Lower lobe of right lung (tissue), 2 donors: ENCODE results near the gene FZD7. TPM values are rescaled to one million over a fixed set of nuclear protein-coding genes. Genes with fewer than 3 reads are reported as not detected.

Experiments used
- ATAC-seq, 2 donors: fragments of 200-7000 bp; cut with Tn5 transposase; one replicate each; pipeline ENCODE4 v1.9.1; 2020 to 2022; ENCODE audit warnings: mild to moderate bottlenecking in 2 of 2, moderate library complexity in 2 of 2
- DNase-seq: peaks from one replicate; pipeline ENCODE4 v3.0.0-alpha.2; 2020
- H3K27ac ChIP-seq: fragments of 200-600 bp; one replicate; pipeline ENCODE4 v1.8.0; 2022
- H3K27me3 ChIP-seq: fragments of 200-600 bp; one replicate; pipeline ENCODE4 v1.8.0; 2022; ENCODE audit warnings: low read depth
- H3K36me3 ChIP-seq: fragments of 200-600 bp; one replicate; pipeline ENCODE4 v1.8.0; 2022; ENCODE audit warnings: mild to moderate bottlenecking
- H3K4me1 ChIP-seq: fragments of 200-600 bp; one replicate; pipeline ENCODE4 v1.8.0; 2022
- H3K4me3 ChIP-seq: fragments of 200-600 bp; one replicate; pipeline ENCODE4 v1.8.0; 2022; ENCODE audit warnings: mild to moderate bottlenecking
- H3K9me3 ChIP-seq: fragments of 200-600 bp; one replicate; pipeline ENCODE4 v1.8.0; 2022
- CTCF ChIP-seq: fragments of 200-600 bp; IDR thresholded peaks from one replicate; pipeline ENCODE4 v1.8.0; 2022; ENCODE audit warnings: antibody characterized with exemption, mild to moderate bottlenecking
- intact Hi-C: fragments of 100-400 bp; cut with DNase I; formaldehyde crosslinking; loops from one replicate; pipeline ENCODE4 v1.11.0; 2022
- total RNA-seq: library from RNA; stranded (reverse); fragmentation: NEBNext Ultra II Directional; extraction: Animal tissue kit (Norgen Biotek cat#: 25700); gene quantifications from one replicate; pipeline ENCODE4 v1.2.1, GENCODE V29; 2021
- donor health status: DM: no; HTN: yes; CAD: no; lungs with severe emphysema.

The FZD7 gene
- total RNA-seq, 1 donor from 2014 or later: 15.2 TPM

DNA sequence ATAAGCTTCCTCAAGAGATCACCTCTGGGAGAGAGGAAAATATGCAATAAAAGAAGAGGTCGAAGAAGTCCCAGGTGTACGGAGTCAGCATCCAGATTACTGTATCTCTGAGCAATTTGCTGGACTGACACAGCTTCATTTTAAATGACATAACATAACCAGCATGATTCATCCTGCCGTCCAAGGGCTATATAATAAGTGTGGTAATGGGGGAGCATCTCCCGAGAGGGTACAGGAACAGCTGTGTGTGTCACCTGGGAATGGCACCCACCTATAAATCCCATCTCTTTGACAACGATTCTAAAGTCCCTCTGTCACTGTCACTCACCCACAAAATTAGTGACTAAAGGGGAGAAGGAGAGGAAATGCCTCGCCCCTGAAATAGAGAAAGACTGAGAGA lies 19.3 kb upstream of the FZD7 start:
- no peaks in the 10 kb centered on the region for H3K36me3 ChIP-seq
- no peaks in the 10 kb centered on the region for H3K9me3 ChIP-seq
- peaks cover 4% of the 10 kb centered on the region for H3K4me1 ChIP-seq
- ATAC-seq: no peak
- intact Hi-C loops: no loop called here
- H3K27me3 ChIP-seq: no peaks in the 10 kb centered on the region
- TF ChIP-seq CTCF: no peak
- no peak overlapping the region for H3K27ac ChIP-seq
- no peak for DNase-seq
- H3K4me3 ChIP-seq: no peak overlapping the region

GRCh38 chr2:202014759-202015211 lies 18.9 kb upstream of the FZD7 start:
- Histone ChIP-seq H3K9me3 (no peaks in the 10 kb centered on the region), H3K27ac (no peak overlapping the region), H3K36me3 (no peaks in the 10 kb centered on the region), H3K27me3 (no peaks in the 10 kb centered on the region), H3K4me1 (peaks cover 4% of the 10 kb centered on the region), H3K4me3 (no peak overlapping the region)
- intact Hi-C loops: no loop called here
- DNase-seq: no peak
- no peak for ATAC-seq
- no peak for TF ChIP-seq CTCF

- no peaks in the 10 kb centered on the region for H3K9me3 ChIP-seq
- no peak for TF ChIP-seq CTCF
- intact Hi-C loops: no loop called here
- no peak overlapping the region for H3K27ac ChIP-seq
- peaks cover 4% of the 10 kb centered on the region for H3K4me1 ChIP-seq
- ATAC-seq (no peak), DNase-seq (no peak)
- no peak overlapping the region for H3K4me3 ChIP-seq
- H3K27me3 ChIP-seq: no peaks in the 10 kb centered on the region
- H3K36me3 ChIP-seq: no peaks in the 10 kb centered on the region
Measured at GRCh38 chr2:202015471-202015870, 18.2 kb upstream of the FZD7 start.

- Histone ChIP-seq H3K4me1 (peaks cover 4% of the 10 kb centered on the region), H3K36me3 (no peaks in the 10 kb centered on the region), H3K9me3 (no peaks in the 10 kb centered on the region), H3K4me3 (no peak overlapping the region), H3K27ac (no peak overlapping the region), H3K27me3 (no peaks in the 10 kb centered on the region)
- no peak for ATAC-seq
- no peak for TF ChIP-seq CTCF
- intact Hi-C loops: no loop called here
- DNase-seq: no peak
Measured at GRCh38 chr2:202016579-202017227, 17.0 kb upstream of the FZD7 start.

DNA sequence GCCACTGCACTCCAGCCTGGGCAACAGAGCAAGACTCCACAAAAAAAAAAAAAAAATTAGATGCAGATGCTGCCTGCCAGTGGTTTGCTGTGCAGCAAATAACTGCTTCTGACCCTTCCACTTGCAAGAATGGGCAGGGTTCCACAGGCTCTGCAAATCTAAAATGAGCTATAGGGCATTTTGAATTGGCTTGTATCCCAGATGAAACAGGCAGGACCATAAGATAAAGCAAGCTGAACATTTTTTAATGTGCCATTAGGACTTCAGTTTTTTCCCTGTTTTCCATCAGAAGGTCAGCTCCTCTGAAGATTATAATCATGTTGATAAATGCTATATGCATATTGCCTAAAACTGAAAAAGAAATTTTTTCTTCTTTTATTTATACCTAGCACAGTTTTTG lies 15.7 kb upstream of the FZD7 start:
- ATAC-seq (no peak), DNase-seq (no peak)
- Histone ChIP-seq H3K4me3 (no peak overlapping the region), H3K9me3 (no peaks in the 10 kb centered on the region), H3K27ac (no peak overlapping the region), H3K36me3 (no peaks in the 10 kb centered on the region), H3K27me3 (no peaks in the 10 kb centered on the region), H3K4me1 (peaks cover 4% of the 10 kb centered on the region)
- TF ChIP-seq CTCF: no peak
- intact Hi-C loops: no loop called here
